HepG2 (cell line): ENCODE results near the gene POLRMT. TPM values are rescaled to one million over a fixed set of nuclear protein-coding genes. Genes with fewer than 3 reads are reported as not detected.

ENCODE experiments used
- ATF6 ChIP-seq: sonication (generic); formaldehyde crosslinking; conservative IDR thresholded peaks from 2 replicates; pipeline ENCODE4 v1.4.0; 2020; ENCODE audit warnings: missing genetic modification reagents
- CC2D1A ChIP-seq: sonication (generic); formaldehyde crosslinking; IDR thresholded peaks from 2 replicates; pipeline ENCODE4 v1.8.1; 2023; ENCODE audit warnings: mild to moderate bottlenecking, missing genetic modification reagents
- CSRNP2 ChIP-seq: sonication (generic); formaldehyde crosslinking; conservative IDR thresholded peaks from 2 replicates; pipeline ENCODE4 v1.8.0; 2022; ENCODE audit warnings: low read depth, missing genetic modification reagents
- THYN1 ChIP-seq: sonication (generic); formaldehyde crosslinking; IDR thresholded peaks from 2 replicates; pipeline ENCODE4 v1.8.1; 2023; ENCODE audit warnings: low read depth, mild to moderate bottlenecking, moderate library complexity, missing genetic modification reagents, borderline replicate concordance
- ZGPAT ChIP-seq: IDR thresholded peaks from 2 replicates; pipeline ENCODE4 v1.6.1; 2016; ENCODE audit warnings: mild to moderate bottlenecking
- ZNF317 ChIP-seq: sonication (generic); formaldehyde crosslinking; IDR thresholded peaks from 2 replicates; pipeline ENCODE4 v1.5.0; 2020; ENCODE audit warnings: mild to moderate bottlenecking, missing genetic modification reagents
- ZNF580 ChIP-seq: IDR thresholded peaks from 2 replicates; pipeline ENCODE4 v1.6.1; 2016; ENCODE audit warnings: low read depth, borderline replicate concordance
- polyA plus RNA-seq, 8 experiments: library from polyadenylated mRNA; depleted of rRNA in 3 of 8; stranded (reverse) in 7 of 8; unstranded in 1 of 8; fragments of >200 nt; fragmentation: Illumina TruSeq in 4 of 8; extraction: Trizol in 4 of 8; gene quantifications; 2 replicates each; pipeline versions ENCODE4 v1.2.1 to v1.2.3, GENCODE V29; 2011 to 2016; ENCODE audit warnings: low read depth in 4 of 8, missing spikeins in 1 of 8, mixed read lengths in 1 of 8; ENCODE audit not compliant: insufficient read depth in 1 of 8
- total RNA-seq, 5 experiments: library from RNA; depleted of rRNA; stranded (reverse); fragments of >200 nt; fragmentation: Illumina TruSeq; extraction: Trizol; gene quantifications; 2 replicates each; pipeline ENCODE4 v1.2.3, GENCODE V29; 2016; ENCODE audit warnings: low read depth in 1 of 5
- TF ChIP-seq, protein P1 (sequence below): sonication (generic); formaldehyde crosslinking; IDR thresholded peaks from 2 replicates; pipeline ENCODE4 v1.5.0; 2020; ENCODE audit warnings: mild to moderate bottlenecking, missing genetic modification reagents, borderline replicate concordance
- TF ChIP-seq, protein P2 (sequence below): sonication (generic); formaldehyde crosslinking; IDR thresholded peaks from 2 replicates; pipeline ENCODE4 v1.5.0; 2020; ENCODE audit warnings: mild to moderate bottlenecking, missing genetic modification reagents

Gene POLRMT
- total and polyA plus RNA-seq, 2 of the 13 experiments (the other 11 are each of a cell fraction or from before 2014, with no cell fraction given) = 78.0 to 101 TPM

GRCh38 chr19:660793-661426 lies 27.6 kb upstream of the POLRMT start (continued):
- TF ChIP-seq, protein P1, sequence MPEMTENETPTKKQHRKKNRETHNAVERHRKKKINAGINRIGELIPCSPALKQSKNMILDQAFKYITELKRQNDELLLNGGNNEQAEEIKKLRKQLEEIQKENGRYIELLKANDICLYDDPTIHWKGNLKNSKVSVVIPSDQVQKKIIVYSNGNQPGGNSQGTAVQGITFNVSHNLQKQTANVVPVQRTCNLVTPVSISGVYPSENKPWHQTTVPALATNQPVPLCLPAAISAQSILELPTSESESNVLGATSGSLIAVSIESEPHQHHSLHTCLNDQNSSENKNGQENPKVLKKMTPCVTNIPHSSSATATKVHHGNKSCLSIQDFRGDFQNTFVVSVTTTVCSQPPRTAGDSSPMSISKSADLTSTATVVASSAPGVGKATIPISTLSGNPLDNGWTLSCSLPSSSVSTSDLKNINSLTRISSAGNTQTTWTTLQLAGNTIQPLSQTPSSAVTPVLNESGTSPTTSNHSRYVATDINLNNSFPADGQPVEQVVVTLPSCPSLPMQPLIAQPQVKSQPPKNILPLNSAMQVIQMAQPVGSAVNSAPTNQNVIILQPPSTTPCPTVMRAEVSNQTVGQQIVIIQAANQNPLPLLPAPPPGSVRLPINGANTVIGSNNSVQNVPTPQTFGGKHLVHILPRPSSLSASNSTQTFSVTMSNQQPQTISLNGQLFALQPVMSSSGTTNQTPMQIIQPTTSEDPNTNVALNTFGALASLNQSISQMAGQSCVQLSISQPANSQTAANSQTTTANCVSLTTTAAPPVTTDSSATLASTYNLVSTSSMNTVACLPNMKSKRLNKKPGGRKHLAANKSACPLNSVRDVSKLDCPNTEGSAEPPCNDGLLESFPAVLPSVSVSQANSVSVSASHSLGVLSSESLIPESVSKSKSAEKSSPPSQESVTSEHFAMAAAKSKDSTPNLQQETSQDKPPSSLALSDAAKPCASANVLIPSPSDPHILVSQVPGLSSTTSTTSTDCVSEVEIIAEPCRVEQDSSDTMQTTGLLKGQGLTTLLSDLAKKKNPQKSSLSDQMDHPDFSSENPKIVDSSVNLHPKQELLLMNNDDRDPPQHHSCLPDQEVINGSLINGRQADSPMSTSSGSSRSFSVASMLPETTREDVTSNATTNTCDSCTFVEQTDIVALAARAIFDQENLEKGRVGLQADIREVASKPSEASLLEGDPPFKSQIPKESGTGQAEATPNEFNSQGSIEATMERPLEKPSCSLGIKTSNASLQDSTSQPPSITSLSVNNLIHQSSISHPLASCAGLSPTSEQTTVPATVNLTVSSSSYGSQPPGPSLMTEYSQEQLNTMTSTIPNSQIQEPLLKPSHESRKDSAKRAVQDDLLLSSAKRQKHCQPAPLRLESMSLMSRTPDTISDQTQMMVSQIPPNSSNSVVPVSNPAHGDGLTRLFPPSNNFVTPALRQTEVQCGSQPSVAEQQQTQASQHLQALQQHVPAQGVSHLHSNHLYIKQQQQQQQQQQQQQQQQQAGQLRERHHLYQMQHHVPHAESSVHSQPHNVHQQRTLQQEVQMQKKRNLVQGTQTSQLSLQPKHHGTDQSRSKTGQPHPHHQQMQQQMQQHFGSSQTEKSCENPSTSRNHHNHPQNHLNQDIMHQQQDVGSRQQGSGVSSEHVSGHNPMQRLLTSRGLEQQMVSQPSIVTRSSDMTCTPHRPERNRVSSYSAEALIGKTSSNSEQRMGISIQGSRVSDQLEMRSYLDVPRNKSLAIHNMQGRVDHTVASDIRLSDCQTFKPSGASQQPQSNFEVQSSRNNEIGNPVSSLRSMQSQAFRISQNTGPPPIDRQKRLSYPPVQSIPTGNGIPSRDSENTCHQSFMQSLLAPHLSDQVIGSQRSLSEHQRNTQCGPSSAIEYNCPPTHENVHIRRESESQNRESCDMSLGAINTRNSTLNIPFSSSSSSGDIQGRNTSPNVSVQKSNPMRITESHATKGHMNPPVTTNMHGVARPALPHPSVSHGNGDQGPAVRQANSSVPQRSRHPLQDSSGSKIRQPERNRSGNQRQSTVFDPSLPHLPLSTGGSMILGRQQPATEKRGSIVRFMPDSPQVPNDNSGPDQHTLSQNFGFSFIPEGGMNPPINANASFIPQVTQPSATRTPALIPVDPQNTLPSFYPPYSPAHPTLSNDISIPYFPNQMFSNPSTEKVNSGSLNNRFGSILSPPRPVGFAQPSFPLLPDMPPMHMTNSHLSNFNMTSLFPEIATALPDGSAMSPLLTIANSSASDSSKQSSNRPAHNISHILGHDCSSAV (CRISPR knock-in tag) = no peak
- peak; percentile 78; the same call in 1 of the 2 replicates for TF ChIP-seq ZNF580 (CRISPR knock-in tag)
- no peak for TF ChIP-seq CC2D1A (CRISPR knock-in tag)
- TF ChIP-seq ZGPAT (CRISPR knock-in tag) = peak; percentile 93
- TF ChIP-seq ATF6 (CRISPR knock-in tag) = no peak
- no peak for TF ChIP-seq THYN1 (CRISPR knock-in tag)
- TF ChIP-seq CSRNP2 (CRISPR knock-in tag) = no peak
- no peak; the same call in 1 of the 2 replicates for TF ChIP-seq ZNF317 (CRISPR knock-in tag)
- TF ChIP-seq, protein P2, sequence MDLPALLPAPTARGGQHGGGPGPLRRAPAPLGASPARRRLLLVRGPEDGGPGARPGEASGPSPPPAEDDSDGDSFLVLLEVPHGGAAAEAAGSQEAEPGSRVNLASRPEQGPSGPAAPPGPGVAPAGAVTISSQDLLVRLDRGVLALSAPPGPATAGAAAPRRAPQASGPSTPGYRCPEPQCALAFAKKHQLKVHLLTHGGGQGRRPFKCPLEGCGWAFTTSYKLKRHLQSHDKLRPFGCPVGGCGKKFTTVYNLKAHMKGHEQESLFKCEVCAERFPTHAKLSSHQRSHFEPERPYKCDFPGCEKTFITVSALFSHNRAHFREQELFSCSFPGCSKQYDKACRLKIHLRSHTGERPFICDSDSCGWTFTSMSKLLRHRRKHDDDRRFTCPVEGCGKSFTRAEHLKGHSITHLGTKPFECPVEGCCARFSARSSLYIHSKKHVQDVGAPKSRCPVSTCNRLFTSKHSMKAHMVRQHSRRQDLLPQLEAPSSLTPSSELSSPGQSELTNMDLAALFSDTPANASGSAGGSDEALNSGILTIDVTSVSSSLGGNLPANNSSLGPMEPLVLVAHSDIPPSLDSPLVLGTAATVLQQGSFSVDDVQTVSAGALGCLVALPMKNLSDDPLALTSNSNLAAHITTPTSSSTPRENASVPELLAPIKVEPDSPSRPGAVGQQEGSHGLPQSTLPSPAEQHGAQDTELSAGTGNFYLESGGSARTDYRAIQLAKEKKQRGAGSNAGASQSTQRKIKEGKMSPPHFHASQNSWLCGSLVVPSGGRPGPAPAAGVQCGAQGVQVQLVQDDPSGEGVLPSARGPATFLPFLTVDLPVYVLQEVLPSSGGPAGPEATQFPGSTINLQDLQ (CRISPR knock-in tag) = no peak
